ENCODE data around the gene HTR4. TPM values are rescaled to one million over a fixed set of nuclear protein-coding genes. Genes with fewer than 3 reads are reported as not detected.

The HTR4 gene
- total RNA-seq, 1 experiment from 2014 or later = not detected

- DNase-seq = no peak
- Histone ChIP-seq H4K20me1 (ENCODE audit: insufficient read depth, low read depth, low read length) (no peaks in the 10 kb centered on the region), H3K27ac (ENCODE audit: low read length) (no peak overlapping the region), H2AFZ (ENCODE audit: low read length) (no peak overlapping the region), H3K9ac (ENCODE audit: low read length) (no peak overlapping the region), H3K27me3 (ENCODE audit: low read length) (no peaks in the 10 kb centered on the region), H3K4me2 (ENCODE audit: low read depth, low read length, poor library complexity, severe bottlenecking) (no peak overlapping the region), H3K9me3 (ENCODE audit: low read length) (no peaks in the 10 kb centered on the region), H3K4me3 (ENCODE audit: low read length) (no peak overlapping the region), H3K9me2 (replicated peaks; ENCODE audit: insufficient read depth, low read length) (no peaks in the 10 kb centered on the region), H3K79me2 (ENCODE audit: low read length) (no peaks in the 10 kb centered on the region), H3K36me3 (ENCODE audit: insufficient read depth, low read length) (no peaks in the 10 kb centered on the region), H3K4me1 (ENCODE audit: low read length) (no peaks in the 10 kb centered on the region)
Measured at GRCh38 chr5:148688787-148689186, 34.5 kb upstream of the HTR4 start.

DNA sequence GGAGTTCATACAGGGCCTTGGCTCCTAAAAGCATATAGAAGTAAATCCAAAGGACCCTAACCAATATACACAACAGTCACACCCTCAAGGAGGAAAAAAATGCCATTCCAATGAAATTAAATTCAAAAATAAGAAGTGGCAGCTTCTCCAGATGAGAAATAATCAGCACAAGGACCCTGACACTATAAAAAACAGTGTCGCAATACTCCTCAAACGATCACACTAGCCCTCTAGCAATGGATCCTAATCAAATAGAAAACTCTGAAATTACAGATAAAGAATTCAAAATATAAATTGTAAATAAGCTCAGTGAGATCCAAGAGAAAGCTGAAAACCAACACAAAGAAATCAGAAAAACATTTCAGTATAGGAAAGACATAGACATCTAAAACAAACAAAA is 33.5 kb upstream of the HTR4 start:
- no peak overlapping the region for H3K9ac ChIP-seq (ENCODE audit: low read length)

DNA sequence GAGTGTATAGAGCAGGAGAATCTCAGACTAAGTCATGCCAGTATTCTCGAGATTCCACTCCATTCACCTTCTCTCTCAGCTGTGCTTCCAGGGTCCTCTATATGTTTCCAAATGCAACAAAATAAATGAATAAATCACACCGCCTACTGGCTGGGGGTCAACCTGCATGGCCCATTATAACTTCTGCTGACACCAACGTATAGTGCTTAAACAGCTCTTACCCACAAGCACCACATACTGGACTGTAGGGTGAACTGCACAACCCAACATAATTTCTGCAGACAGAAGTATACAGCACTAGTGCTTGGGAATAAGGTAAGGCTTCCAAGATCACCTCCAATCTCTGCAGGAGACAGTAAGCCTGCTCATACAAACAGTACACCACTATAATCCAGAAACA is 33.1 kb upstream of the HTR4 start:
- H3K79me2 ChIP-seq (ENCODE audit: low read length) = no peaks in the 10 kb centered on the region
- no peaks in the 10 kb centered on the region; the same call in 1 of the 2 replicates for H3K4me1 ChIP-seq (ENCODE audit: low read length)
- H3K9me2 ChIP-seq (replicated peaks; ENCODE audit: insufficient read depth, low read length) = no peaks in the 10 kb centered on the region
- no peak overlapping the region for H3K4me3 ChIP-seq (ENCODE audit: low read length)
- peak; percentile 85 for DNase-seq
- H3K9me3 ChIP-seq (ENCODE audit: low read length) = no peaks in the 10 kb centered on the region
- H3K9ac ChIP-seq (ENCODE audit: low read length) = no peak overlapping the region
- no peak overlapping the region for H3K4me2 ChIP-seq (ENCODE audit: low read depth, low read length, poor library complexity, severe bottlenecking)
- H2AFZ ChIP-seq (ENCODE audit: low read length) = no peak overlapping the region
- no peaks in the 10 kb centered on the region for H3K36me3 ChIP-seq (ENCODE audit: insufficient read depth, low read length)
- no peaks in the 10 kb centered on the region for H3K27me3 ChIP-seq (ENCODE audit: low read length)
- H4K20me1 ChIP-seq (ENCODE audit: insufficient read depth, low read depth, low read length) = no peaks in the 10 kb centered on the region
- no peak overlapping the region for H3K27ac ChIP-seq (ENCODE audit: low read length)

More for the DNA sequence above, 33.5 kb upstream of the HTR4 start:
- Histone ChIP-seq H3K4me2 (ENCODE audit: low read depth, low read length, poor library complexity, severe bottlenecking) (no peak overlapping the region), H2AFZ (ENCODE audit: low read length) (no peak overlapping the region), H4K20me1 (ENCODE audit: insufficient read depth, low read depth, low read length) (no peaks in the 10 kb centered on the region), H3K4me3 (ENCODE audit: low read length) (no peak overlapping the region), H3K36me3 (ENCODE audit: insufficient read depth, low read length) (no peaks in the 10 kb centered on the region), H3K9me3 (ENCODE audit: low read length) (no peaks in the 10 kb centered on the region), H3K4me1 (ENCODE audit: low read length) (no peaks in the 10 kb centered on the region), H3K9me2 (replicated peaks; ENCODE audit: insufficient read depth, low read length) (no peaks in the 10 kb centered on the region), H3K79me2 (ENCODE audit: low read length) (no peaks in the 10 kb centered on the region), H3K27me3 (ENCODE audit: low read length) (no peaks in the 10 kb centered on the region), H3K27ac (ENCODE audit: low read length) (no peak overlapping the region)
- no peak for DNase-seq

DNA sequence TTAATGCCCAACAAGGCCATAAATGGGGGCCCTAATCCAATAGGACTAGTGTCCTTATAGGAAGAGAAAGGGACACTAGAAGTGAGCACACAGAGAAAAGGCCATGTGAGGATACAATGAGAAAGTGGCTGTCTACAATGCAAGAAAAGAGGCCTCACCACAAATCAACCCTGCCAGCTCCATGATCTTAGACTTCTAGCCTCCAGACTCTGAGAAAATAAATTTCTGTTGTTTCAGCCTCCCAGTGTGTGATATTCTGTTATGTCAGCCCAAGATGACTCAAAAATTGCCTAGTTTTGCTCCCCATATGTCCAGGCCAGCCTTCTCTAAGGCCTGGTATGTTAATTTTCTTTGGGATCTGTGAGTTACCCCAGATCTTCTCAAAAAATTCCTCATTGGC is 32.3 kb upstream of the HTR4 start:
- no peak for DNase-seq
- Histone ChIP-seq H4K20me1 (ENCODE audit: insufficient read depth, low read depth, low read length) (no peaks in the 10 kb centered on the region), H3K9me3 (ENCODE audit: low read length) (no peaks in the 10 kb centered on the region), H3K27ac (ENCODE audit: low read length) (no peak overlapping the region), H3K4me3 (ENCODE audit: low read length) (no peak overlapping the region), H3K4me1 (ENCODE audit: low read length) (peaks cover 6% of the 10 kb centered on the region), H3K9me2 (replicated peaks; ENCODE audit: insufficient read depth, low read length) (no peaks in the 10 kb centered on the region), H3K9ac (ENCODE audit: low read length) (no peak overlapping the region), H3K79me2 (ENCODE audit: low read length) (no peaks in the 10 kb centered on the region), H2AFZ (ENCODE audit: low read length) (no peak overlapping the region), H3K27me3 (ENCODE audit: low read length) (no peaks in the 10 kb centered on the region), H3K36me3 (ENCODE audit: insufficient read depth, low read length) (no peaks in the 10 kb centered on the region), H3K4me2 (ENCODE audit: low read depth, low read length, poor library complexity, severe bottlenecking) (no peak overlapping the region)

DNA sequence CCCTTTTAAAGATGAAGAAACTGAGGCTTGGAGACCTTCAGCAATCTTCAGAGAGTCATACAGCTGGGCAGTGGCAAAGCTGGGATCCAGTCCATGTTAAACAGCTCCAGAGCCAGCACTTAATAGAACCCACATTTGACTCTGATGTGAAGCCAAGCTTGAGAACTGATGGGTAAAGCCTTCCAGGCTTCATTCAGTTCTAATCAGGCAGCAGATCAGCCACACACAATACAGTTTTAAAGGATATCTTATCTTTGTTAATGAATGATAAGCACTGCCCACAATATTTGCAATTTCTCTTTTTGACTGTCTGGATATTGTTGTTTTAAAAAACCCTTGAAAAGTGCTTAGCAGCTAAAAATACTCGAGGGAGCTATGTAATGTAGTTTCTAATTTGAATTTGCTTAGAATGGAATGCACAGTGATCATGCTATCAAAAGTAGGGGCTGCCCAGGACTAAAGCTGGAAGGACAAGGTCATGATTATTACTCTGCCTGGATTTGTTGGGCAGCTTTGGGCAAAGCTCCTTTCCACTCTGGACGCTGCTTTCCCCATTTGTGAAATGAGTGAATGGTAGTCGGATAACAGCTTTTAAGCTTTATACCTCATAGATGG is 31.3 kb upstream of the HTR4 start:
- Histone ChIP-seq H3K4me1 (ENCODE audit: low read length) (peaks cover 8% of the 10 kb centered on the region), H3K79me2 (ENCODE audit: low read length) (no peaks in the 10 kb centered on the region), H3K36me3 (ENCODE audit: insufficient read depth, low read length) (no peaks in the 10 kb centered on the region), H2AFZ (ENCODE audit: low read length) (no peak overlapping the region), H4K20me1 (ENCODE audit: insufficient read depth, low read depth, low read length) (no peaks in the 10 kb centered on the region), H3K9ac (ENCODE audit: low read length) (no peak overlapping the region), H3K9me2 (replicated peaks; ENCODE audit: insufficient read depth, low read length) (no peaks in the 10 kb centered on the region), H3K27ac (ENCODE audit: low read length) (no peak overlapping the region), H3K27me3 (ENCODE audit: low read length) (no peaks in the 10 kb centered on the region), H3K9me3 (ENCODE audit: low read length) (no peaks in the 10 kb centered on the region), H3K4me3 (ENCODE audit: low read length) (no peak overlapping the region), H3K4me2 (ENCODE audit: low read depth, low read length, poor library complexity, severe bottlenecking) (no peak overlapping the region)
- no peak for DNase-seq

- H3K9ac ChIP-seq (ENCODE audit: low read length) = no peak overlapping the region
- no peak for DNase-seq
- H3K4me2 ChIP-seq (ENCODE audit: low read depth, low read length, poor library complexity, severe bottlenecking) = no peak overlapping the region
- no peaks in the 10 kb centered on the region for H3K9me2 ChIP-seq (replicated peaks; ENCODE audit: insufficient read depth, low read length)
- H3K27ac ChIP-seq (ENCODE audit: low read length) = no peak overlapping the region
- H3K4me1 ChIP-seq (ENCODE audit: low read length) = peaks cover 8% of the 10 kb centered on the region
- no peaks in the 10 kb centered on the region for H3K36me3 ChIP-seq (ENCODE audit: insufficient read depth, low read length)
- H4K20me1 ChIP-seq (ENCODE audit: insufficient read depth, low read depth, low read length) = no peaks in the 10 kb centered on the region
- H3K27me3 ChIP-seq (ENCODE audit: low read length) = no peaks in the 10 kb centered on the region
- H2AFZ ChIP-seq (ENCODE audit: low read length) = no peak overlapping the region
- H3K4me3 ChIP-seq (ENCODE audit: low read length) = no peak overlapping the region
- H3K79me2 ChIP-seq (ENCODE audit: low read length) = no peaks in the 10 kb centered on the region
- no peaks in the 10 kb centered on the region for H3K9me3 ChIP-seq (ENCODE audit: low read length)
Measured at GRCh38 chr5:148684528-148684927, 30.2 kb upstream of the HTR4 start.

GRCh38 chr5:148683651-148684050 is 29.3 kb upstream of the HTR4 start:
- Histone ChIP-seq H3K27me3 (ENCODE audit: low read length) (no peaks in the 10 kb centered on the region), H3K9me3 (ENCODE audit: low read length) (no peaks in the 10 kb centered on the region), H3K9me2 (replicated peaks; ENCODE audit: insufficient read depth, low read length) (no peaks in the 10 kb centered on the region), H3K27ac (ENCODE audit: low read length) (no peak overlapping the region), H3K79me2 (ENCODE audit: low read length) (no peaks in the 10 kb centered on the region), H3K9ac (ENCODE audit: low read length) (no peak overlapping the region), H3K4me1 (ENCODE audit: low read length) (peaks cover 8% of the 10 kb centered on the region), H3K4me2 (ENCODE audit: low read depth, low read length, poor library complexity, severe bottlenecking) (no peak overlapping the region), H3K4me3 (ENCODE audit: low read length) (no peak overlapping the region), H4K20me1 (ENCODE audit: insufficient read depth, low read depth, low read length) (no peaks in the 10 kb centered on the region), H3K36me3 (ENCODE audit: insufficient read depth, low read length) (no peaks in the 10 kb centered on the region), H2AFZ (ENCODE audit: low read length) (no peak overlapping the region)
- no peak for DNase-seq

DNA sequence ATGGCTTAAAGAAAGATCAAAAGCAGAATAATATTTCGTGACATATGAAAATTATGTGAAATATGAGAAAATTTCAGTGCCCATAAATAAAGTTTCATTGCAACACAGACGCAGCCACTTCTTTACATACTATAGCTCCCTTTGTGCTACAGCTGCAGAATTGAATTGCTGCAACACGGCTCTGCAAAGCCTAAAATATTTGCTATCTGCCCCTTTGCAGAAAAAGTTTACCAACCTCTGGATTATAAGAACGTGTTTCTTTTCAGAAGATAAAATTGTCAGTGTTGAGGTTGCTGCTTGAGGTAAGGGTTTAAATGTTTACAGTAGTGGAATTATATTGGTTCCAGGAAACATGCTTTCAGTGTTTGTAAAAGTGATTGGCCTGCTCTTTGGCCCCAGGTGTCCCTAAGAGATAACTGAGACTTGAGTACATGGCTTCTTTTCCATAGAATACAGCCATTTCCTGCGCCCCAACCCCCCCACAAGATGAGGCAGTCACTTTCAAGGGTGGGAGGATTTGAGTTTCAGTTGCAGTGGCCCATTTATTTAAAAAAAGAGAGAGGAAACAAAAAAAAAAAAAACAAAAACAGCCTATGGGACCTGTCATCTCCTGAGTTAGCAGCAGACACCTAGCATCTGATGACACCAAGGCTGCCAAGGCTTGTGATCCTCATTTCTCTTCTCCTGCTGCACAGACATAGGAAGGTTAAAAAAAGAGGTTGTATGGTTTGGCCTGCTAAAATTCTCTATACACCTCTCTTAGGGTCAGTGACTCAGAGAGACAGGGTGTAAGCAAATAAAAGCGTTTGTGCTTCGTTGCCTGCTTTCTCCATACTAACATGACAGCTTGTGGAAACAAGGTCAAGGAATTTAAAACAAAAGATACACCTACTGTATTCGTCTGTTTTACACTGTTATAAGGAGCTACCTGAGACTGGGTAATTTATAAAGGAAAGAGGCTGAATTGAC is 28.0 kb upstream of the HTR4 start:
- no peaks in the 10 kb centered on the region for H3K79me2 ChIP-seq (ENCODE audit: low read length)
- no peak overlapping the region for H2AFZ ChIP-seq (ENCODE audit: low read length)
- H3K27me3 ChIP-seq (ENCODE audit: low read length) = no peaks in the 10 kb centered on the region
- no peak overlapping the region for H3K9ac ChIP-seq (ENCODE audit: low read length)
- no peak for DNase-seq
- H3K4me2 ChIP-seq (ENCODE audit: low read depth, low read length, poor library complexity, severe bottlenecking) = no peak overlapping the region
- H3K27ac ChIP-seq (ENCODE audit: low read length) = no peak overlapping the region
- no peaks in the 10 kb centered on the region for H3K9me3 ChIP-seq (ENCODE audit: low read length)
- no peaks in the 10 kb centered on the region for H4K20me1 ChIP-seq (ENCODE audit: insufficient read depth, low read depth, low read length)
- no peaks in the 10 kb centered on the region for H3K9me2 ChIP-seq (replicated peaks; ENCODE audit: insufficient read depth, low read length)
- no peaks in the 10 kb centered on the region for H3K36me3 ChIP-seq (ENCODE audit: insufficient read depth, low read length)
- peaks cover 8% of the 10 kb centered on the region for H3K4me1 ChIP-seq (ENCODE audit: low read length)
- H3K4me3 ChIP-seq (ENCODE audit: low read length) = no peak overlapping the region
